Measurements from ENCODE around the gene BEND6.

DNA sequence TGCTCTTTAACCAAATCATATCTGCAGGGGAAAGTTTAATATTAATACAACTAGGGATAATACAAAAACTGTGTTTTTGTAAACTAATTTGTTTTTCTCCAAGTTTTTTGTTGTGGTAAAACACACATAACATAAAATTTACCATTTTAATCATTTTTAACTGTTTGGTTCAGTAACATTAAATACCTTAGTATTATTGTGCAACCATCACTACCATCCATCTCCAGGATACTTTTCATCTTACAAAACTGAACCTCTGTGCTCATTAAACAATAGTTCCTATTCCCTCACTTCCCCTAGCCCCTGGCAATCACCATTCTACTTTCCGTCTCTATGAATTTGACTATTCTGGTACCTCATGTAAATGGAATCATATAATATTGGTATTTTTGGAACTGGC is 15.9 kb downstream of the BEND6 start:
- TF ChIP-seq POLR2A (IDR thresholded peaks at IDR 0.05; ENCODE audit: insufficient read depth in 1 of 2, low read depth in 2 of 2, low read length in 2 of 2) (no peak), KAT8 (CRISPR knock-in tag; IDR thresholded peaks at IDR 0.05) (no peak), EP300 (IDR thresholded peaks at IDR 0.05; ENCODE audit: low read depth in 2 of 2, low read length in 2 of 2) (no peak), EP300 (CRISPR knock-in tag; IDR thresholded peaks at IDR 0.05; ENCODE audit: borderline replicate concordance) (no peak), ZNF121 (CRISPR knock-in tag; IDR thresholded peaks at IDR 0.05) (no peak), ZNF652 (CRISPR knock-in tag; IDR thresholded peaks at IDR 0.05; ENCODE audit: borderline replicate concordance, low read depth) (no peak)
- TF ChIP-seq, protein P1, sequence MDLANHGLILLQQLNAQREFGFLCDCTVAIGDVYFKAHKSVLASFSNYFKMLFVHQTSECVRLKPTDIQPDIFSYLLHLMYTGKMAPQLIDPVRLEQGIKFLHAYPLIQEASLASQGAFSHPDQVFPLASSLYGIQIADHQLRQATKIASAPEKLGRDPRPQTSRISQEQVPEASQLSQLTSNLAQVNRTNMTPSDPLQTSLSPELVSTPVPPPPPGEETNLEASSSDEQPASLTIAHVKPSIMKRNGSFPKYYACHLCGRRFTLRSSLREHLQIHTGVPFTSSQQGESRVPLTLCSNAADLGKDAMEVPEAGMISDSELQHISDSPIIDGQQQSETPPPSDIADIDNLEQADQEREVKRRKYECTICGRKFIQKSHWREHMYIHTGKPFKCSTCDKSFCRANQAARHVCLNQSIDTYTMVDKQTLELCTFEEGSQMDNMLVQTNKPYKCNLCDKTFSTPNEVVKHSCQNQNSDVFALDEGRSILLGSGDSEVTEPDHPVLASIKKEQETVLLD (CRISPR knock-in tag; IDR thresholded peaks at IDR 0.05; ENCODE audit: low read depth) = no peak
